H1 (cell line): ENCODE measurements around the gene EVI5.

ENCODE experiments used
- POLR2A ChIP-seq, 2 experiments: IDR thresholded peaks; 1 replicate in 1 of 2; 2 replicates in 1 of 2; pipeline ENCODE4 v1.6.1; 2011; ENCODE audit warnings: low read depth in 2 of 2, low read length in 2 of 2, mild to moderate bottlenecking in 2 of 2; ENCODE audit errors: control extremely low read depth in 1 of 2
- RFX5 ChIP-seq: IDR thresholded peaks from 2 replicates; pipeline ENCODE4 v1.6.1; 2011; ENCODE audit warnings: low read depth, low read length, improper control_type of control experiment, borderline replicate concordance
- TBP ChIP-seq: IDR thresholded peaks from 2 replicates; pipeline ENCODE4 v1.6.1; 2011; ENCODE audit warnings: low read depth, low read length, improper control_type of control experiment

- TF ChIP-seq TBP (no peak), POLR2A (IDR thresholded peaks at IDR 0.05; ENCODE audit: control extremely low read depth in 1 of 2, low read depth in 2 of 2, low read length in 2 of 2) (no peak), RFX5 (no peak)
These were observed 30.7 kb downstream of the EVI5 start for GRCh38 chr1:92754000-92754718.
